OCI-LY7 (cell line): Measurements from ENCODE around the gene FANCE.

Experiments used
- EZH2phosphoT487 ChIP-seq: fragments of 200-600 bp; sonication (generic); IDR thresholded peaks from 2 replicates; pipeline ENCODE4 v1.6.1; 2018; ENCODE audit warnings: low read depth, borderline replicate concordance, mild to moderate bottlenecking, mixed run types, antibody characterized with exemption, low read length, moderate library complexity, mixed read lengths
- TF ChIP-seq, protein P1 (sequence below): fragments of 200-600 bp; sonication (generic); conservative IDR thresholded peaks from 2 replicates; pipeline ENCODE4 v1.5.1; 2014; ENCODE audit warnings: mild to moderate bottlenecking, antibody characterized with exemption, low read length, moderate library complexity, mixed read lengths

DNA sequence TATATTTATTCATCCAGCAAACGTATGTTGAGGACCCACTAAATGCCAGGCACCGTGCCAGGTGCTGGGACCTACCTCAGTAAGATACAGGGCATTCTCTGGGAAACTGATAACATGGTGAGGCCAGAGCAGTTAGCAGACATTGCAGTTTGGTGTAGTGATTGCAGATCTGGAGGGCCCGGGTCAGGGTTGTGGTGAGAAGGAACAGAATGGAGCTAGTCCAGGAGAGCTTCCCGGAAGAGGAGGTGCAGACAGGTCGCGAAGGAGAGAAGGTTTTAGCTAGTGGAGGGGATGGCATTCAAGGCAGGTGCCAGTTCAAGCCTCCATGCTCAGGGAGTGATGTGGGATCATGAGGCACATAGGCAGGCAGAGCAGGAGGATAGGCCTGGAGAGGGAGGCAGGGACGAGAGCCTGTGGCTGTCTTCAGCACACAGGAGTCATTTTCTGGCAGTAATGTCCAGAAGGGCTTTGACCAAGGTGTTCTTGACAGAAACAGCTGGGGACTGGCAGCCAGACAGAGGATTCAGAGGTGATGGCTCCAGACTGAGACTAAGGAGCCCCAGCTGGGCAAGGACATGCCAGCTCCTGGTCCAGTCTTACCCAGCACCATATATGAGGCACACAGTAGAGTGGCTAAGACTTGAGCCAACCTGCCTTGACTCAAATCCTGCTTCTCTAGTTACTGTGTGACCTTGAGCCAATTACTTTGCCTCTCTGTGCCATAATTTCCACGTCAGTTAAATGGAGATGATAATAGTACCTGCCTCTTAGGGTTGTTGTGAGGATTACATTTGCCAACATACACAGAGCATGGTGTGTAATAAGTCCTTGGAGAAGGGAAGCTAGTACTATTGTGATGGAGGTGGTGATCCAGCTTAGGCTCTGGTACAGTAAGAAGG is 48.3 kb upstream of the FANCE start:
- TF ChIP-seq, protein P1, sequence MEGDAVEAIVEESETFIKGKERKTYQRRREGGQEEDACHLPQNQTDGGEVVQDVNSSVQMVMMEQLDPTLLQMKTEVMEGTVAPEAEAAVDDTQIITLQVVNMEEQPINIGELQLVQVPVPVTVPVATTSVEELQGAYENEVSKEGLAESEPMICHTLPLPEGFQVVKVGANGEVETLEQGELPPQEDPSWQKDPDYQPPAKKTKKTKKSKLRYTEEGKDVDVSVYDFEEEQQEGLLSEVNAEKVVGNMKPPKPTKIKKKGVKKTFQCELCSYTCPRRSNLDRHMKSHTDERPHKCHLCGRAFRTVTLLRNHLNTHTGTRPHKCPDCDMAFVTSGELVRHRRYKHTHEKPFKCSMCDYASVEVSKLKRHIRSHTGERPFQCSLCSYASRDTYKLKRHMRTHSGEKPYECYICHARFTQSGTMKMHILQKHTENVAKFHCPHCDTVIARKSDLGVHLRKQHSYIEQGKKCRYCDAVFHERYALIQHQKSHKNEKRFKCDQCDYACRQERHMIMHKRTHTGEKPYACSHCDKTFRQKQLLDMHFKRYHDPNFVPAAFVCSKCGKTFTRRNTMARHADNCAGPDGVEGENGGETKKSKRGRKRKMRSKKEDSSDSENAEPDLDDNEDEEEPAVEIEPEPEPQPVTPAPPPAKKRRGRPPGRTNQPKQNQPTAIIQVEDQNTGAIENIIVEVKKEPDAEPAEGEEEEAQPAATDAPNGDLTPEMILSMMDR, result no peak
- TF ChIP-seq EZH2phosphoT487, result no peak
